SIG-M5 (cell line): ENCODE data around the gene FSHB.
"Not testable (repeated sequence)": the region's sequence is repeated elsewhere in the genome, so short reads cannot be mapped to it uniquely, and the experiment has no call there.

Experiments used
- DNase-seq: peaks from one replicate; lab custom pipeline; 2025; lab: John Stamatoyannopoulos, UW

Gene FSHB

DNA sequence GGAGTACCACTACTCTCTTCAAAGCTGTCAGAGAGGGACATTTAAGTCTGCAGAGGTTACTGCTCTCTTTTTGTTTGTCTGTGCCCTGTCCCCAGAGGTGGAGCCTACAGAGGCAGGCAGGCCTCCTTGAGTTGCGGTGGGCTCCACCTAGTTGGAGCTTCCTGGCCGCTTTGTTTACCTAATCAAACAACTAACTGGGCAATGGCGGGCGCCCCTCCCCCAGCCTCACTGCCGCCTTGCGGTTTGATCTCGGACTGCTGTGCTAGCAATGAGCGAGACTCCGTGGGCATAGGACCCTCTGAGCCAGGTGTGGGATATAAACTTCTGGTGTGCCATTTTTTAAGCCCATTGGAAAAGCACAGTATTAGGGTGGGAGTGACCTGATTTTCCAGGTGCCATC, 37.8 kb downstream of the FSHB start:
- DNase-seq = not testable (repeated sequence)

DNA sequence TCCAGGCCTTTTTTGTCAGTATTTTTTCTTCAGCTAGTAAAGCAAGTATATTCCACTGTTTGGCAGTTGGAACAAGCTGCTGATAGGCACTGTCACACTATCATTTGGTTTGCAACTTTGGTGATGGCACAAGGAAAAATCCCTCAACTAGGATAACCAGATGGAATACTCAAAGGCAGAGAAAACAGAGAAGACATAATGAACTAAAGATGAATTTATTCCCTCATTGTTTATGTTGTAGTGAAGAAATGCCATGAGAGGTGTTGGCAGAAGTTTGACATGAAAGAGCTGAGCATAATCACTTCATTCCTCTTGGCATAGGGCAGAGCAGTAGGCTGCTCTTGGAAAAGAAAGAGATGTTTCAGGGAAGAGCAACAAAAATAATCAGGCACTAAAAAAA, 39.9 kb downstream of the FSHB start:
- no peak for DNase-seq

DNA sequence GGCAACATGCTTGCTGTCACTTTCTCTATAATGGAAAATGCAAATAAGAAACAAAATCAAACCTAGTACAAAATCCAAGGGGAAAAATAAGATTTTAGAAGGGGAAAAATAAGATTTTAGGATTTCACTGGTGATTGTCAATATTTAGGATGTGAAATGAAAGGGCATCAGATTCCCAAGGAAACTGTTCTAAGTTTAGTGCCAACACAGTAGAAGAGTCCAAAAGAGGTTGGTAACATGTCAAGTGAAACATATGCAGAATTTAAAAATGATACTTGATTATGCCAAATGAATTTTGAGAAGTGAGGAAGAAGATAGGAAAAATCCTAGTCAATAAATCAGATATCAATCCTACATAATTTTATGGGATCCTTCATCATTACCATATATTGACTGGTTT, 46.4 kb downstream of the FSHB start:
- DNase-seq = no peak

DNA sequence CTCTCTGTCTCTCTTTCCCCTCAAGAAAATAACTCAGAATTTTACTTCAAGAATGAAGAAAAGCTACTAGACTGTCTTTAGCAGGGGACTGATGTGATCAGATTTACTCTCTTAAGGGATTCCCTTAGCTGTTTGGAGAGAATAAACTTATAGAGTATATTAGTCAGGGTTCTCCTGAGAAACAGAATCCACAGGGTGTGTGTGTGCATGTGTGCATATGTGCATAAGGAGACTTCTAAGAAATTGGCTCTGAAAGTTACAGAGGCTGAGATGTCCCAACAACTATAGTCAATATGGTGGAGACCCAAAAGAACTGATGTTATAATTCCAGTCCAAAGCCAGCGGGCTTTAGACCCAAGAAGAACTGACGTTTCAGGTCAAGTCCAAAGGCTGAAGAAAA, 49.0 kb downstream of the FSHB start:
- no peak for DNase-seq

DNA sequence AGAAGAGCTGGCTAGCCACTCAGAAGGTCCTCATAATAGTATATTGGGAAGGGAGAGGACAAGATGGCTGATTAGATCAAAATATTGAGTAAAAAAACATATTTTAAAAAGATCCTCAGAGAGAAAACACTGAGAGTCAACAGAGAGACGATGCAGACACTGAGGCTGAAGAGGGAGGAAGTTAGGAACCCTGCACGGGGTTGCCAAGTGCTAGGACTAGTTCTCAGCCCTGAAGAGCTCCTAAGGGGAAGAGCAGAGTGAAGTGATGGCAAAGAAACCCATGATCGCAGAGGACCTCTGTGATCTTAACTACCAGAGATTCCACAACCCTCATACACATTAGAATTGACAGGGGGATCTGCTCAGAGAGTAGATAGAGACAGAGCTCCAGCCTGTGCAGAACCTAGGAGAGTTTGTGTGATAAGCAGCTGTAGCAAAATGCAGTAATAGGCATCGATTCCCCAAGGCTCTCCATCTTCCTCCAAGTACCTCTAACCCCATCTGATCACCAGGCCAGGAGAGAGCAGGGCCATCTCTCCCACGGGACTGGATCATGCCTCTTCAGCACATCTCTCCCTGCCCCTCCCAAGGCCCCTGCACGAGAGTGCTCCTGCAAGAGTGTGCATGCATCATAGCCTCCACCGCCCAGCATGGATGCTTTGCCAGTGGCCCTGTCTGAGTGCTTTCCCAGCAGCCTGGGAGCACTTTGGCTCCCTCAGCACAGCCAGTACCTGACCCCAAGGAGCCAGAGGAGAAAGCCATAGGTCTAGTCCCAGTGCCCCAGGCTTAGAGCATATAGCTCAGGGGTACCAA, 50.9 kb downstream of the FSHB start:
- DNase-seq = no peak

DNA sequence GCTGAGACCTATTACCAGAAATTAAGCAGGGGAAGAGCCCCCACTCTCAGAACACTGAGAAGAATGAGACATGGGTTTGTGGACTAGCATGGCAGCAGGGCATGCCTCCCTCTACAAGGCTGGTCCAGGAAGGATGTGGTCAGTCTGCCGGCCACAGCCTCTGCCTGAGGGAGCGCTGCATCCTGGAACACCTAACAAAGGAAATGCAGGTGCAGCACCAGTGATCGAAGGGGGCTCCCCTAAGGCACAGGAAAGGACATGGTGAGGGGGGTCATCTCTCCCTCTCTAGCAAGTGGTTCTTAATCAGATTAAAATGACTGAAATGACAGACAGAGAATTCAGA, 51.4 kb downstream of the FSHB start:
- DNase-seq = no peak
